A549 (cell line): ENCODE data around the gene JDP2.

Experiments
- CEBPB ChIP-seq, 2 experiments: fragments of >200 bp in 1 of 2; sonication (Bioruptor Twin) in 1 of 2; formaldehyde crosslinking in 1 of 2; IDR thresholded peaks; 2 replicates each; pipeline ENCODE4 v1.6.1; 2012 to 2016
- CHD2 ChIP-seq: fragments of 150-350 bp; IDR thresholded peaks from 2 replicates; pipeline ENCODE4 v1.6.1; 2014; ENCODE audit warnings: low read length; ENCODE audit not compliant: partially characterized antibody
- EHF ChIP-seq: fragments of 250-450 bp; sonication (Bioruptor Pico); IDR thresholded peaks from 2 replicates; pipeline ENCODE4 v1.5.0; 2020; ENCODE audit warnings: mild to moderate bottlenecking
- EP300 ChIP-seq, 2 experiments: fragments of >200 bp; sonication (Bioruptor Twin); formaldehyde crosslinking; IDR thresholded peaks; 2 replicates in 1 of 2; 3 replicates in 1 of 2; pipeline ENCODE4 v1.6.1; 2016 to 2017
- PHF8 ChIP-seq: fragments of 200-600 bp; sonication (generic); IDR thresholded peaks from 2 replicates; pipeline ENCODE4 v1.6.1; 2016; ENCODE audit warnings: low read depth, mild to moderate bottlenecking, antibody characterized with exemption, moderate library complexity, borderline replicate concordance
- POLR2A ChIP-seq: IDR thresholded peaks from 2 replicates; pipeline ENCODE4 v1.6.1; 2012; ENCODE audit warnings: mild to moderate bottlenecking, low read length
- RFX5 ChIP-seq: fragments of 450-650 bp; IDR thresholded peaks from 2 replicates; pipeline ENCODE4 v1.7.1; 2014; ENCODE audit warnings: antibody characterized with exemption, mild to moderate bottlenecking, moderate library complexity
- TFCP2L1 ChIP-seq: fragments of 250-450 bp; sonication (Bioruptor Pico); IDR thresholded peaks from 2 replicates; pipeline ENCODE4 v1.5.0; 2021; ENCODE audit warnings: mild to moderate bottlenecking
- TF ChIP-seq, protein P1 (sequence below): fragments of >200 bp; sonication (Bioruptor Twin); formaldehyde crosslinking; IDR thresholded peaks from 3 replicates; pipeline ENCODE4 v1.5.1; 2016
- TF ChIP-seq, protein P2 (sequence below): fragments of 450-650 bp; IDR thresholded peaks from 2 replicates; pipeline ENCODE4 v1.6.1; 2014; ENCODE audit warnings: antibody characterized with exemption
- TF ChIP-seq, protein P3 (sequence below): fragments of 200-600 bp; sonication (generic); IDR thresholded peaks from 2 replicates; pipeline ENCODE4 v1.6.1; 2016; ENCODE audit warnings: antibody characterized with exemption, mild to moderate bottlenecking, moderate library complexity

DNA sequence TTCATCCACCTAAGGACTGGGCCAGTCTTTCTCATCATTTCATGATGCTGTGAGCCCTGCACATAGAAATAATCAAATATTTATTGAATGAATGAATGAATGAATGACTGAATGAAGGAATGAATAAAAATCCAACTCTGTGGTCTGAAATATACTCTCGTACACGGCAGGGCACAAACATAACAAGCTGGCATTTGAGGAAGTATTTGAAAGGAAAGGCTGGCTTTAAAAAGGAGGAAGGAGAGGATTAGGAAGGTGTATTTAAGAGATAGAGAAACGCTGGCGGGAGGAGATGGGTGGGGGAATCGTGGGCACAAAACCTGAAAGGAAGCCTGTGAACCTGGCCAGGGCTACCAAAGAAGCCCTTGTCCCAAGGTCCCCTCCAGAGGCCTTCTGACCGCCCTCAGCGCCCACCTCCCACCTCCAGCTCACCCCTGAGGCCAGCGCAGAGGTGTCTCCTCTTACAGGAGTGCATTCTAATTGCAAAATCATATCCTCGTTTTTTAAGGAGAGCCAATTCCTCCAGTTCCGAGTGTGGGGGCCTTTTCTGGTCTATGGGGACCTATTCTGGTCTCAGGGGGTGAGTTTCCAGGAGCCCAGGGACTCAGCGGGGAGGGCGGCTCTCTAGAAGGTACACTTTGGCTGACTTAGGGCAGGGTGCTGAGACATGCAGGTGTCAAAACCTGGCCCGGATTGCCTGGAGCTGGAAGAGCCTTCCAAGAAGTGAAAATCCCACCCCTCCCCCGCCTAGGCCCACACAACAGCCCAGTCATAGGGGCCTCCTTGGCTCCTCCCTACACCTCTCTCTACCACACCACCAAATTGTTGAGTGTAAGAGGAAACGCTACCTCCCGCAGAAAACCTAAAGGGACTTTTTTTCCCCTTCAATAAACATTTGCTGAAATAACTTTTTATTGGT lies 8.7 kb upstream of the JDP2 start:
- TF ChIP-seq, protein P1, sequence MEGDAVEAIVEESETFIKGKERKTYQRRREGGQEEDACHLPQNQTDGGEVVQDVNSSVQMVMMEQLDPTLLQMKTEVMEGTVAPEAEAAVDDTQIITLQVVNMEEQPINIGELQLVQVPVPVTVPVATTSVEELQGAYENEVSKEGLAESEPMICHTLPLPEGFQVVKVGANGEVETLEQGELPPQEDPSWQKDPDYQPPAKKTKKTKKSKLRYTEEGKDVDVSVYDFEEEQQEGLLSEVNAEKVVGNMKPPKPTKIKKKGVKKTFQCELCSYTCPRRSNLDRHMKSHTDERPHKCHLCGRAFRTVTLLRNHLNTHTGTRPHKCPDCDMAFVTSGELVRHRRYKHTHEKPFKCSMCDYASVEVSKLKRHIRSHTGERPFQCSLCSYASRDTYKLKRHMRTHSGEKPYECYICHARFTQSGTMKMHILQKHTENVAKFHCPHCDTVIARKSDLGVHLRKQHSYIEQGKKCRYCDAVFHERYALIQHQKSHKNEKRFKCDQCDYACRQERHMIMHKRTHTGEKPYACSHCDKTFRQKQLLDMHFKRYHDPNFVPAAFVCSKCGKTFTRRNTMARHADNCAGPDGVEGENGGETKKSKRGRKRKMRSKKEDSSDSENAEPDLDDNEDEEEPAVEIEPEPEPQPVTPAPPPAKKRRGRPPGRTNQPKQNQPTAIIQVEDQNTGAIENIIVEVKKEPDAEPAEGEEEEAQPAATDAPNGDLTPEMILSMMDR: no peak
- TF ChIP-seq PHF8 (no peak), EP300 (IDR thresholded peaks at IDR 0.05) (no peak), TFCP2L1 (CRISPR knock-in tag) (no peak), POLR2A (no peak), RFX5 (no peak), EHF (CRISPR knock-in tag) (no peak), CHD2 (no peak), CEBPB (IDR thresholded peaks at IDR 0.05) (no peak)
- TF ChIP-seq, protein P2, sequence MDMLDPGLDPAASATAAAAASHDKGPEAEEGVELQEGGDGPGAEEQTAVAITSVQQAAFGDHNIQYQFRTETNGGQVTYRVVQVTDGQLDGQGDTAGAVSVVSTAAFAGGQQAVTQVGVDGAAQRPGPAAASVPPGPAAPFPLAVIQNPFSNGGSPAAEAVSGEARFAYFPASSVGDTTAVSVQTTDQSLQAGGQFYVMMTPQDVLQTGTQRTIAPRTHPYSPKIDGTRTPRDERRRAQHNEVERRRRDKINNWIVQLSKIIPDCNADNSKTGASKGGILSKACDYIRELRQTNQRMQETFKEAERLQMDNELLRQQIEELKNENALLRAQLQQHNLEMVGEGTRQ: no peak
- TF ChIP-seq, protein P3, sequence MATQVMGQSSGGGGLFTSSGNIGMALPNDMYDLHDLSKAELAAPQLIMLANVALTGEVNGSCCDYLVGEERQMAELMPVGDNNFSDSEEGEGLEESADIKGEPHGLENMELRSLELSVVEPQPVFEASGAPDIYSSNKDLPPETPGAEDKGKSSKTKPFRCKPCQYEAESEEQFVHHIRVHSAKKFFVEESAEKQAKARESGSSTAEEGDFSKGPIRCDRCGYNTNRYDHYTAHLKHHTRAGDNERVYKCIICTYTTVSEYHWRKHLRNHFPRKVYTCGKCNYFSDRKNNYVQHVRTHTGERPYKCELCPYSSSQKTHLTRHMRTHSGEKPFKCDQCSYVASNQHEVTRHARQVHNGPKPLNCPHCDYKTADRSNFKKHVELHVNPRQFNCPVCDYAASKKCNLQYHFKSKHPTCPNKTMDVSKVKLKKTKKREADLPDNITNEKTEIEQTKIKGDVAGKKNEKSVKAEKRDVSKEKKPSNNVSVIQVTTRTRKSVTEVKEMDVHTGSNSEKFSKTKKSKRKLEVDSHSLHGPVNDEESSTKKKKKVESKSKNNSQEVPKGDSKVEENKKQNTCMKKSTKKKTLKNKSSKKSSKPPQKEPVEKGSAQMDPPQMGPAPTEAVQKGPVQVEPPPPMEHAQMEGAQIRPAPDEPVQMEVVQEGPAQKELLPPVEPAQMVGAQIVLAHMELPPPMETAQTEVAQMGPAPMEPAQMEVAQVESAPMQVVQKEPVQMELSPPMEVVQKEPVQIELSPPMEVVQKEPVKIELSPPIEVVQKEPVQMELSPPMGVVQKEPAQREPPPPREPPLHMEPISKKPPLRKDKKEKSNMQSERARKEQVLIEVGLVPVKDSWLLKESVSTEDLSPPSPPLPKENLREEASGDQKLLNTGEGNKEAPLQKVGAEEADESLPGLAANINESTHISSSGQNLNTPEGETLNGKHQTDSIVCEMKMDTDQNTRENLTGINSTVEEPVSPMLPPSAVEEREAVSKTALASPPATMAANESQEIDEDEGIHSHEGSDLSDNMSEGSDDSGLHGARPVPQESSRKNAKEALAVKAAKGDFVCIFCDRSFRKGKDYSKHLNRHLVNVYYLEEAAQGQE: no peak
